SH-SY5Y (cell line): ENCODE measurements around the gene INTS14.

Source experiments
- GATA2 ChIP-seq: IDR thresholded peaks from 2 replicates; pipeline ENCODE4 v1.6.1; 2011; ENCODE audit warnings: mild to moderate bottlenecking, low read depth, low read length
- GATA3 ChIP-seq: IDR thresholded peaks from 2 replicates; pipeline ENCODE4 v1.6.1; 2011; ENCODE audit warnings: low read depth, mild to moderate bottlenecking, low read length, moderate library complexity

DNA sequence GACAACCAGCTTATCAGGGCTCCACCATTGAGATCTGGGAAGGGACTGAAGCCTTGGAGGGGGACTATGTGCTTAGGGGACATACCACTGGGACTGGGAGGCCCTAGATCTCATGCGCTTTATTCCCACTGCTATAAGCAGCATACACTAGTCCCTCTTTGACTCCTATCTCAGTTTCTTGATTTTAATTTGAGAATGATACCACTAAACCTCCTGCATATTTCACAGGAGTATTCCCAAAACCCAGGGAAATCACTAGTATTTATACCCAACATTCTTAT lies 40.1 kb upstream of the INTS14 start:
- no peak for TF ChIP-seq GATA2
- no peak for TF ChIP-seq GATA3
